ENCODE results near the gene CRYBG1.

Gene CRYBG1

DNA sequence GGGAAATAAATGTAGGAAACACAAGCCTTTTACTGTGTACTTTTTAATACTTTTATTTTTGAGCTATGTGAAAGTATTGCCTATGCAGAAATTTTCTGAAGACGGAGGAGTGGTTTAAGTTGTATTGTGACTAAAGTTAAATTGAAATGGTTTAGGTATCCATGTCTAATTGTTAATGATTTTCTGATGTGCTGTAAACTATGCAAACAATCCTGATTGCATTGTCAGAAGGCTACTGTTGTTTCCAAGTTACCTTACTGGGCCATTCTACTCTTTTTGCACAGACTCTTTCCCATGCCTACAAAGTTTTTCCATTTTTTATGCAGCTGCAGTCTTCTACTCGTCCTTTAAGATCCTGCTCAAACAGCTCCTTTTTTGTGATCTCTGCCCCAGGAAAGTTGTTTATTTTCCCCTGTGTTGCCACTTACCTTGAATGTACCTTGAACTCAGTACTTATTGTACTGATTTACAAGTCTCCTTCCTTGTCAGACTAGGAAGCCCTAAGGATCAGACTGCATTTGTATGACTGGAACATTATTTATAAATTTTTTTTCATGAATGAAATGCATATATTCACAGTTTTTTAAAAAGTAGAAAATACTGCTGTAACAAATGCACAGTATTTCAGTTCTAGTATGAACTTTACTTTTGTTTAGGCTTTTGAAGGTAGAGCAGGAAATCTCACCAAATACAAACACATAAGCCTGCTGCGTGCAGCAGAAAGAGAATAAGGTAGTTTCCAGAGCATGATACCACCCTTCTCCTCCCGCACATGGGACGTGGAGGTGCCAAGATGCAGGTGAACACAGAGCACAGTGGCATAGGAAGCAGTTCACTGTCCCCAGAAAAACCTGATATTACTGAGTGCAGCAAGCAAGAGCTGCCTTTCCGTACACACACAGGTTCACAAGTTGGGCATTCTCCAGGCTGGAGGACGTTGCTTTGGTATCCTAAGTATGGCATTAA, 97.8 kb downstream of the CRYBG1 start:
- DNase-seq (ENCODE audit: low spot score) (no peak), FAIRE-seq (no peak)

- DNase-seq (ENCODE audit: low spot score) (no peak), FAIRE-seq (no peak)
These were observed 100.0 kb downstream of the CRYBG1 start for GRCh38 chr6:106460481-106460880.

- DNase-seq (ENCODE audit: low spot score): no peak
- no peak for FAIRE-seq
These were observed 100.6 kb downstream of the CRYBG1 start for GRCh38 chr6:106461084-106461483.

DNA sequence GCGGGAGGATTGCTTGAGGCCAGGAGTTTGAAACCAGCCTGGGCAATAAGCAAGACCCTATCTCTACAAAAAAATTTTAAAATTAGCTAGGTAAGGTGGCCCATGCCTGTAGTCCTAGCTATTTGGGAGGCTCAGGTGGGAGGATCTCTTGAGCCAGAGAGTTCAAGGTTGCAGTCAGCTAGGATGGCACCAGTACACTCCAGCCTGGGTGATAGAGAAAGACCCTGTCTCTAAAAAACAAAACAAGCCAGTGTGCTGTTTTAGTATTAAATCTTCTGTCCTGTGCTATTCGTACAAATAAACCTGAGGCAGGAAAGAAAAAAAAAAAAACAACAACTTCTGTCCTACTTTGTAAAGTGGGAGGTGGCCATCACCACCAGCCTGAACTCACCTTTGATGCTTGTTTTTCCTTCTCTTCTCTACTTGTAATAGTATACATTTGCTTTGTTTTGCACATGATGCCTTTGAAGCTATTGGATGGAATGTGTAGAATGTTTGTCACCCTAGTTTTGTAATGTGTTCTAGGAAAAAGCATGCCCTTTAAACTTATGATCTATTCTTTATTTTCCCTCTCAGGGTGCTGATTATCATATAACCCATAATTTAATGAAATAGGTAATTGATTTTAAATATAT, 102.5 kb downstream of the CRYBG1 start:
- DNase-seq (ENCODE audit: low spot score) (no peak), FAIRE-seq (no peak)

DNA sequence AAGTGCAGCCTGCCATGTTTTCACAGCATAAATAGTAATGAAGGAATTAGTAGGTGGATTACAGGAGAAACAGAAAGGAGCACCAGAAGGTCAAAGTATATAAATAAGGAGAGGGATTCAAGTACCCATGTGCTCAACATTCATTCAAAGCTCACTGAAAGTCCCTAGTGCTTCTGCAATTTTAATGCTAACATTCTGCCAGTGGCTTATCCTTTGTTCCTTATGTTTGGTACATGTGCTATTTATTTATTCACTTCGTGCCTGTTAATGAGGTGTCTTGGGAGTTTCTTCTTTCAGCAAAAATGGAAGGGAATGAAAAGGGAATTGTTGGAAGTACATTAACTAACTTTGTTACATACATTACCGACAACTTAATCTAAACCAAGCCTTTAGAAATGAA, 105.7 kb downstream of the CRYBG1 start:
- FAIRE-seq: no peak

GRCh38 chr6:106468935-106469334, 108.4 kb downstream of the CRYBG1 start:
- FAIRE-seq (no peak), DNase-seq (ENCODE audit: low spot score) (no peak)

More for the DNA sequence above, 105.7 kb downstream of the CRYBG1 start:
- DNase-seq (ENCODE audit: low spot score): no peak

GRCh38 chr6:106469882-106470281, 109.4 kb downstream of the CRYBG1 start:
- FAIRE-seq: no peak
- no peak for DNase-seq (ENCODE audit: low spot score)

- DNase-seq (ENCODE audit: low spot score) (no peak), FAIRE-seq (no peak)
These were observed 109.8 kb downstream of the CRYBG1 start for GRCh38 chr6:106470316-106470715.

GRCh38 chr6:106470811-106471210, 110.3 kb downstream of the CRYBG1 start:
- DNase-seq (ENCODE audit: low spot score): no peak
- no peak for FAIRE-seq

DNA sequence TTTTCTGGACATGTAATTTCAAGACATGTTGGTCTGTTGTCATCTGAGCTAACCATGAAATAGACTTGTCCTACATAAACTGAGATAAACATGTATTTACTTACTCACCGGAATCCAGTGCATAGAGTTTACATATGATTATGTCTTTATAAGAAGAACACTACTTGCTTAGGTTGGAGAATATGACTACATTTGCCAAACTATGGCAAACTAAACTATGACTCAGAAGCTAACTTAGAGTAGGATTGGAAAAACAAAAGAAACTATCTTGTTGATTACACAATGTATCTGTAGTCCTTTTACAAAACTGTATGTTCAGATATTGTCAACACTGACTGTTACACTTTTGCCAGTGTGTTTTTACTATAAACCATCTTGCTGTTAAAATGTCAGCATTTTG, 113.3 kb downstream of the CRYBG1 start:
- DNase-seq (ENCODE audit: low spot score): no peak
- no peak for FAIRE-seq

- FAIRE-seq (no peak), DNase-seq (ENCODE audit: low spot score) (no peak)
These were observed 113.9 kb downstream of the CRYBG1 start for GRCh38 chr6:106474466-106474865.

DNA sequence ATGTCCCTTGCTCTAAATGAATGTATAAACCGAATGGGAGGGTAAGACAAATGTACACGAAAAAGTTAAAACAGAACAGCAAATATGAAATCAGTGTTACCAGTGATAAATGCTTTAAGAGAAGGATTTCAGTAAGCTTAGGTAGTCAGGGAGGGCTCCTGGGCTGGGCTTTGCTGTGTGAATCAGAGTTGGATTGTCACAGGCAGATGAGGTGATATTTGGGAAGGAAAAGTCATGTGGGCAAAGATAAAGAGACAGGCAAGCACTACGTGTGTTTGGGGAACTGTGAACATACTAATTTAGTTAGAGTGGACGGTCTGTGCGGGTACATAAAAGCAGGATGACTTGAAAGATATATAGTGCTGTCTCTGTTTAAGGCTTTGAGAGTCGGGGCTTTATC, 114.8 kb downstream of the CRYBG1 start:
- no peak for FAIRE-seq
- no peak for DNase-seq (ENCODE audit: low spot score)

GRCh38 chr6:106476331-106477105, 116.0 kb downstream of the CRYBG1 start:
- FAIRE-seq (no peak), DNase-seq (ENCODE audit: low spot score) (no peak)

- DNase-seq (ENCODE audit: low spot score) (no peak), FAIRE-seq (no peak)
These were observed 116.6 kb downstream of the CRYBG1 start for GRCh38 chr6:106477146-106477545.

- DNase-seq (ENCODE audit: low spot score): no peak
- no peak for FAIRE-seq
These were observed 117.3 kb downstream of the CRYBG1 start for GRCh38 chr6:106477790-106478189.

DNA sequence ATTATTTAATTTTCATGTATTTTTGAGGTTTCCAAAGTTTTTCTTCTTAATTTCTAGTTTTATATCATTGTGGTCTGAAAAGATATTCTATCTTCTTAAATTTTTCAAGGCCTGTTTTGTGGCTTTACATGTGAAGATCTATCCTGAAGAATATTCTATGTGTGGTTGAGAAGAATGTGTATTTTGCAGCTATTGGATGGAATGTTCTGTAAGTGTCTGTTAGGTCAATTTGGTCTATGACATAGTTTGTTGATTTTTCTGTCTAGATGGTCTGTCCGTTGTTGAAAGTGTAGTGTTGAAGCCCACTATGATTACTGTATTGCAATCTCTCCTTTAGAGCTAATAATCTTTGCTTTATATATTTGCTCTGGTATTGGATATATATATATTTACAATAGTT, 125.7 kb downstream of the CRYBG1 start:
- no peak for DNase-seq (ENCODE audit: low spot score)
- FAIRE-seq: no peak

GRCh38 chr6:106488494-106489370, 128.2 kb downstream of the CRYBG1 start:
- DNase-seq (ENCODE audit: low spot score) (no peak), FAIRE-seq (no peak)

- no peak for FAIRE-seq
- no peak for DNase-seq (ENCODE audit: low spot score)
These were observed 129.5 kb downstream of the CRYBG1 start for GRCh38 chr6:106490030-106490429.

GRCh38 chr6:106490436-106490835, 129.9 kb downstream of the CRYBG1 start:
- no peak for FAIRE-seq
- no peak for DNase-seq (ENCODE audit: low spot score)

DNA sequence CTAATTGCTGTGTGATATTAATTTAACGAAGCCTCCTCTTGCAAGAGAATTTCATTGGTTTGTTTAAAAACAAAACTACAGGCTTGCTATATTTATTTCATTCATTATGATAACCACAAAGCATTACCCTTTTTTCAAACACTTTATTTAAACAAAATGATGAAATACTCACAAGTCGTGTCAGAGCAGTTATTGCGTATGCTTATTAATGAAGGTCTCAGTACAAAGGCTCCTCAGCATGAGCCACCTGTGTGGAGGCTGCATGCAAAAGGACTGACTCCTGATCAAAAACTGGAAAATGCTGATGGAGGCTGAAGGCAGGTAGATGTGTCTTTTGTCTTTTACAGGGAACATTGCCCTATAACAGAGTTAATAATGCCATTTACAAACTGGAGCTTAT, 130.5 kb downstream of the CRYBG1 start:
- DNase-seq (ENCODE audit: low spot score): no peak
- FAIRE-seq: no peak

GRCh38 chr6:106495014-106495413, 134.5 kb downstream of the CRYBG1 start:
- FAIRE-seq (no peak), DNase-seq (ENCODE audit: low spot score) (no peak)

Data from urothelium cell line (cell line).